GM12801 (cell line): Measurements from ENCODE around the gene MIOS.

ENCODE experiments used
- TF ChIP-seq, protein P1 (sequence below): IDR thresholded peaks from one replicate; pipeline ENCODE4 v1.5.1; 2011; ENCODE audit warnings: control low read depth; ENCODE audit not compliant: insufficient read length; ENCODE audit errors: extremely low read depth

MIOS gene

DNA sequence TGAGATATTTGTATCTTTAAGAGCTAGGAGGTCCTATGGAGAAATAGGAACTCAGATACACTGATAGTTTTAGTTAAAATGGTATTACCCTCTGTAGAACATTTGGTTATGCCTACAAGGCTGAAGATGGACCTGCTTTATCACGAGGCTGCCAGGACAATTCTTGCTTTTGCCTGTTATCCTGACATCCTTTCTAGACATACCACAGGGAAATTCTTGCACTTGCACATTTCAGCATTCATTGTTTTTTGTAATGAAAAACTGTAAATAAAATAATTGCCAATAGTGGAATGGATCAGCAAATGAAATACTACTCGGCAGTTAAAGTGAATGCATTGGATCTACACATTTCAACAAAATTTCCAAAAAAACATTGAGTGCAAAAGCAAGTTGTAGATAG lies 40.7 kb upstream of the MIOS start:
- TF ChIP-seq, protein P1, sequence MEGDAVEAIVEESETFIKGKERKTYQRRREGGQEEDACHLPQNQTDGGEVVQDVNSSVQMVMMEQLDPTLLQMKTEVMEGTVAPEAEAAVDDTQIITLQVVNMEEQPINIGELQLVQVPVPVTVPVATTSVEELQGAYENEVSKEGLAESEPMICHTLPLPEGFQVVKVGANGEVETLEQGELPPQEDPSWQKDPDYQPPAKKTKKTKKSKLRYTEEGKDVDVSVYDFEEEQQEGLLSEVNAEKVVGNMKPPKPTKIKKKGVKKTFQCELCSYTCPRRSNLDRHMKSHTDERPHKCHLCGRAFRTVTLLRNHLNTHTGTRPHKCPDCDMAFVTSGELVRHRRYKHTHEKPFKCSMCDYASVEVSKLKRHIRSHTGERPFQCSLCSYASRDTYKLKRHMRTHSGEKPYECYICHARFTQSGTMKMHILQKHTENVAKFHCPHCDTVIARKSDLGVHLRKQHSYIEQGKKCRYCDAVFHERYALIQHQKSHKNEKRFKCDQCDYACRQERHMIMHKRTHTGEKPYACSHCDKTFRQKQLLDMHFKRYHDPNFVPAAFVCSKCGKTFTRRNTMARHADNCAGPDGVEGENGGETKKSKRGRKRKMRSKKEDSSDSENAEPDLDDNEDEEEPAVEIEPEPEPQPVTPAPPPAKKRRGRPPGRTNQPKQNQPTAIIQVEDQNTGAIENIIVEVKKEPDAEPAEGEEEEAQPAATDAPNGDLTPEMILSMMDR: no peak

DNA sequence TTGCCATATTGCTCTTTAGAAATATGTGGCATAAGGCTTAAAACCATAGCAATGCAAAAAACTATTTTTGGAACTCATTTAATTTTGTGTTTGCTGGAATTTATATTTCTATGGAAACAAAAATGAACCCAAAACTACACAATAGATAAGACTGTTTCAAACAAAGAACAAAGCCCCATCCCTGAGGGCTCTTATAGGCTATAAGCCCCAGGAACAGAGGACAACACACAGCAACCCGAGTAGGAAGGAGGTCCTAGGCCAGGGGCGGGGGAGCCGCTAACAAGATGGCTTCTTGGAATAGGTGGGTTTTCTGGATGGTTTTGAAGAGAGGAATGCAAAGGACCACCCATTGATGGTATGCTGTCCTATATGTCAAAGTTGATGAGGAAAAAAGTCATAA lies 39.6 kb upstream of the MIOS start:
- TF ChIP-seq, protein P1: no peak

DNA sequence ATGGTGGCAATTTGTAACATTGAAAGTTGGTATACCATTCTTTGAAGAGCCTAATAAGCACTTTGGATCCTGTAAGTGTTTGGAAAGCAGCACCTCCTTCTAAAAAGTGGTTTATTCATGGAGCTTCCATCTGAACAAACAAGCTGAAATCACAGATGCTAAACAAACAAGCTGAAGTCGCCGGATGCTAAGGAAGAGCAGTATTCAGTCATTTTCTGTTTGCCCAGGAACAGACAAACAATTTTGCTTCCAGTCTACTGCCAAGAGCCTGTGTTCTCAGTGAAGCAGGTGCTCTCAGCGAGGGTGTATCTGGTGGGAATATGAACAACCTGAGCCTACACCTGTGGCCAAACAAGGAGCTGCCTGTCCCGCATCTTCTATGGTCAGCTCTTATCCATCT lies 37.4 kb upstream of the MIOS start:
- TF ChIP-seq, protein P1: no peak

DNA sequence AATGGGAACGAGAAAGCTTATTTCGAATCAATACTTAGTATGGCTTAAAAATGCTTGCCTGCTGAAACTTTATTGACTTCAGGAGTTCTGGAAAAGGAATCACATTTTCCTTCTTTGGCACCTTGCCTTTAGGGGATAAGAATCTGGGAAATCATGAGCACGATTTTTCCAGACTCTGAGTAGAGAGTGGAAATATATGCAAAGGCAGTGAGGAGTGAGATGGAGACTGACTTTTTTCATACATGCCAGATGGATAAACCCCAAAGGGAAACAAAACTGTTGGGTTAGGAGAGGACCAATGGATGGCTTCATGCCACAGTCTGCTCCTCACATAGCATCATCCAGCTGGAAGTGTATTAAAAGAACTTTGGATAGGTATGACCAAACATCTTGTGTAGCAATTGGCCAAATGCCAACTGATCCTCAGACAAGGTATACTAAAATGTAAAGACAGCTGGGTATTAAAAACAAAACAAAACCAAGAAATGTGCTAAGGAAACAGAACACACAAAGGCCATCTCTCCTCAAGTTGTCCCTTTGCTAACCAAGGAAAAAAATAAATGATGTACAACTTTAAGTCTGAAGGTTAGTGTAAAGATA lies 32.8 kb upstream of the MIOS start:
- TF ChIP-seq, protein P1: no peak

DNA sequence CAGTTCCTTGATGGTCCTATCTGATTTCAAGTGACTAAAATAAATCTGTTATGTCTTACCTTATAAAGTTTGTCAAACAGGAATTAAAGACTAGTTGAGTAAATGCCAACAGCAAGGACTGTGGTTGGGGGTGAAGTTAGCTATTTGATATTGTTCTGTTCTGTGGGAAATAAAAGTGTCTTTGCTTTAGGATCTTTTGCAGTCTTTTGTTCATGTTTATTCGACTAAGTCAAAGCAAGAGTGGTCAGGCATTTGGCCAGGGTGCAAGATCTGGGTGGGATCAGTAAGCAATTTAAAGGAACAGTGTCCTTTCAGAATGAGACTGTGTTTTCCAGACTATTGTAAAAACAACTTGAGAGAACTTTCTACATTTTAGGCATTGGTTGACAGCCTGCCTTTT lies 31.0 kb upstream of the MIOS start, which contains the start of gene COL28A1:
Gene COL28A1 (minus strand): TSS at position 183 of the 400 bp plus-strand sequence. CDS start 2,998 bp downstream, outside the sequence.
- TF ChIP-seq, protein P1: no peak

DNA sequence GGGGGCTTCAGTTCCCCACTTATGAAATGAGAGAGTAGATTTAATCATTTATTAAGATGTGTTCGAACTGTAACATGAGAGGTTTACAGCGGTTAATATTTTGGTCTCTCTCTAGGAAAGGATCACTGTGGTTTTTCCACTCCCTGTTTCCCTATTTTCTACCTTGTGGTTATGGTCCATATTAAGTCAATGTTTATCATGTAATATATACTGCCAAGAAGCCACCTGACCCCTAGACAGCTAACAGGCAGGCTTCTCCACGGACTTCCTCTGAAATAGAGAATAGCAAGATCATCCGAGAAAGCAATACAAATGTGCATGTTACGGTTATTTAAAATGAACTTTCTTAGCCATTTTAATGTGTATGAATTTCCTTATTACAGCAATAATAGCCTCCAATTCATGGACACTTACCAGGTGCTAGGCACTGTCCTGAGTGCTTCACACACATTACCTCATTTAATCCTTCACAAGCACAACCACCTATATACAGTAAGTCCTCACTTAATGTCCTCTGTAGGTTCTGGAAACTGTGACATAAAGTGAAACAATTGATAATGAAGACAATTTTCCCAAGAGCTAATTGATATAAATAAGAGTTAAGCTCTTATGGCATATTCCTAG lies 30.2 kb upstream of the MIOS start:
- TF ChIP-seq, protein P1: no peak

DNA sequence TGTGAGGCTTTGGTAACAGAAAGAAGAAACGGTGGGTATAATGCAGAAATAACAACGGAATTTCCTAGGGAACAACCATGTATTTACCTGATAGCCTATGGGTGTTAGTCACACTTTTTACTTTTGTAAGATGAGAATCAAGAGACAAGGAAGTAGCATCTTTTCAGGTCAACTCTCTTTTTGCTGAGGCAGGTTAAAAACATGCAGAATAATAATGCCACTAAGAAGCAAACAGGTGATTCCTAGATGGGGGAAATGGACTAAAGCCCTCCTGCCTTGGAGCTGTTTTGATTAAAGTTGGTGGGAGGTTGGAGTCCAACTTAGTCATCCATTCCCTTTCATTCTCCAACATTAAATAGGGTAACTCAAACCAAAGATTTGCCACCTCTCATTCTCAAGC lies 29.0 kb upstream of the MIOS start:
- TF ChIP-seq, protein P1: no peak
